ENCODE measurements around the gene KLHL26.
A peak's percentile ranks its signal among the peaks of the same experiment; 100 is the strongest.

The KLHL26 gene

GRCh38 chr19:18616023-18616422 lies 20.8 kb upstream of the KLHL26 start:
- DNase-seq = no peak

- no peak for DNase-seq
Measured at GRCh38 chr19:18617562-18617961, 19.3 kb upstream of the KLHL26 start.

GRCh38 chr19:18618236-18618635 lies 18.6 kb upstream of the KLHL26 start:
- no peak for DNase-seq

GRCh38 chr19:18620311-18620710 lies 16.5 kb upstream of the KLHL26 start:
- no peak for DNase-seq

- DNase-seq = no peak
Measured at GRCh38 chr19:18620902-18621301, 15.9 kb upstream of the KLHL26 start.

GRCh38 chr19:18626906-18627305 lies 9.9 kb upstream of the KLHL26 start:
- DNase-seq = no peak

- no peak for DNase-seq
Measured at GRCh38 chr19:18629166-18630088, 7.4 kb upstream of the KLHL26 start.

- no peak for DNase-seq
Measured at GRCh38 chr19:18633321-18633720, 3.5 kb upstream of the KLHL26 start.

GRCh38 chr19:18634612-18635297 lies 2.1 kb upstream of the KLHL26 start:
- no peak for DNase-seq

GRCh38 chr19:18635831-18636182 lies 1.0 kb upstream of the KLHL26 start:
- no peak for DNase-seq

- peak; percentile 95 for DNase-seq
Measured at GRCh38 chr19:18636183-18636968, 452 bp upstream of the KLHL26 start.

- DNase-seq = no peak
Measured at GRCh38 chr19:18637673-18638630, 1.1 kb downstream of the KLHL26 start.

- DNase-seq = no peak
Measured at GRCh38 chr19:18639706-18640243, 2.9 kb downstream of the KLHL26 start.

GRCh38 chr19:18644196-18645034 lies 7.6 kb downstream of the KLHL26 start:
- peak; percentile 22 for DNase-seq

- DNase-seq = no peak
Measured at GRCh38 chr19:18645035-18645511, 8.2 kb downstream of the KLHL26 start.

GRCh38 chr19:18646535-18647370 lies 9.9 kb downstream of the KLHL26 start:
- DNase-seq = no peak

GRCh38 chr19:18647371-18647767 lies 10.5 kb downstream of the KLHL26 start:
- DNase-seq = no peak

- DNase-seq = no peak
Measured at GRCh38 chr19:18647807-18648206, 11.0 kb downstream of the KLHL26 start.

- DNase-seq = no peak
Measured at GRCh38 chr19:18648973-18649315, 12.1 kb downstream of the KLHL26 start.
